CD8-positive, alpha-beta memory T cell (primary cell): ENCODE results near the gene LRRN4. TPM values are rescaled to one million over a fixed set of nuclear protein-coding genes. Genes with fewer than 3 reads are reported as not detected.

ENCODE experiments used
- CTCF ChIA-PET: fragments of 350-600 bp; sonication (Branson Sonifier 250); formaldehyde crosslinking; loops from one replicate; lab custom pipeline; 2021; ENCODE audit warnings: antibody characterized with exemption; lab: Charles Lee
- POLR2A ChIA-PET: fragments of 350-600 bp; sonication (Branson Sonifier 250); formaldehyde crosslinking; loops from one replicate; lab custom pipeline; 2021; ENCODE audit warnings: antibody characterized with exemption; lab: Charles Lee
- DNase-seq, 5 donors: peaks; one replicate each; pipeline versions ENCODE4 v3.0.0 to v3.0.0-alpha.2; 2020 to 2022; ENCODE audit warnings: mixed read lengths in 1 of 5
- H3K27ac ChIP-seq: one replicate; pipeline ENCODE4 v1.7.0; 2013; ENCODE audit warnings: low read depth, mild to moderate bottlenecking, low read length, moderate library complexity
- H3K27me3 ChIP-seq: 2 replicates; pipeline ENCODE4 v1.7.0; 2013; ENCODE audit warnings: low read length, mild to moderate bottlenecking; ENCODE audit not compliant: insufficient read depth, poor library complexity, severe bottlenecking
- H3K36me3 ChIP-seq: 2 replicates; pipeline ENCODE4 v1.7.0; 2013; ENCODE audit warnings: mild to moderate bottlenecking, low read length, moderate library complexity; ENCODE audit not compliant: insufficient read depth
- H3K4me1 ChIP-seq: 2 replicates; pipeline ENCODE4 v1.7.0; 2013; ENCODE audit warnings: mild to moderate bottlenecking, low read length, moderate library complexity; ENCODE audit not compliant: insufficient read depth
- H3K4me3 ChIP-seq: 2 replicates; pipeline ENCODE4 v1.7.0; 2013; ENCODE audit warnings: mild to moderate bottlenecking, low read length
- H3K9me3 ChIP-seq: 2 replicates; pipeline ENCODE4 v1.7.0; 2013; ENCODE audit warnings: mild to moderate bottlenecking, low read length
- H3K27ac Mint-ChIP-seq, 8 donors: one replicate each; pipeline ENCODE4 v1.8.0; 2020 to 2021; ENCODE audit warnings: mixed read lengths in 8 of 8, mild to moderate bottlenecking in 6 of 8, inconsistent platforms in 3 of 8, moderate library complexity in 3 of 8
- H3K27me3 Mint-ChIP-seq, 2 donors: one replicate each; pipeline ENCODE4 v1.8.0; 2020 to 2021; ENCODE audit warnings: mixed read lengths in 2 of 2, mild to moderate bottlenecking in 1 of 2, moderate library complexity in 1 of 2
- H3K36me3 Mint-ChIP-seq, 3 donors: one replicate each; pipeline ENCODE4 v1.8.0; 2020 to 2021; ENCODE audit warnings: mixed read lengths in 3 of 3, inconsistent platforms in 1 of 3, mild to moderate bottlenecking in 1 of 3
- H3K4me1 Mint-ChIP-seq, 3 donors: one replicate each; pipeline ENCODE4 v1.8.0; 2020 to 2021; ENCODE audit warnings: mixed read lengths in 3 of 3, inconsistent platforms in 1 of 3, mild to moderate bottlenecking in 1 of 3
- H3K4me3 Mint-ChIP-seq, 7 donors: one replicate each; pipeline ENCODE4 v1.8.0; 2020 to 2021; ENCODE audit warnings: mixed read lengths in 7 of 7, mild to moderate bottlenecking in 6 of 7, moderate library complexity in 4 of 7, inconsistent platforms in 2 of 7
- H3K9me3 Mint-ChIP-seq, 5 donors: one replicate each; pipeline ENCODE4 v1.8.0; 2020 to 2022; ENCODE audit warnings: mixed read lengths in 5 of 5, mild to moderate bottlenecking in 3 of 5, moderate library complexity in 2 of 5, inconsistent platforms in 1 of 5
- polyA plus RNA-seq: library from polyadenylated mRNA; unstranded; fragments of 300-500 nt; fragmentation: Illumina TruSeq; gene quantifications from one replicate; pipeline ENCODE4 v1.2.3, GENCODE V29; 2021
- total RNA-seq, 2 experiments: library from RNA; stranded (reverse); gene quantifications; one replicate each; pipeline ENCODE4 v1.2.3, GENCODE V29; 2021

Gene LRRN4
- total and polyA plus RNA-seq, 3 experiments from 2014 or later, result not detected

DNA sequence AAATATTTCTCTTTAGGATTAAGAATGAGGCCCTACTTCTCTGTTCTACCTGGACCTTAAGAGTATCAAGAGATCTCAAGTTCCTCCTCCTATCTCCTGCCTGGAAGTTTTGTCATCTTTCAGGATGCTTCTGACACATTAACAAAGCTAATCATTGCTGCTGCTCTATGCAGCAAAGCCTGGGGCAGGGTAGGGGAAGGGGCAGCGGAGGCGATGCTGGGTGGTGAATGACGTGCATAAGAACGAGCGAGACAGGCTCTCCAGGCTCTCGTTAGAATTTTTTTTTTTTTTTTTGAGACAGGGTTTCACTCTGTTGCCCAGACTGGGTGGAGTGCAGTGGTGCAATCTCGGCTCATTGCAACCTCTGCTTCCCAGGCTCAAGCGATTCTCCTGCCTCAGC, 37.8 kb upstream of the LRRN4 start:
- H3K4me3 ChIP-seq, result no peak overlapping the region
- no peaks in the 10 kb centered on the region for H3K9me3 ChIP-seq
- DNase-seq, result no peak
- H3K36me3 ChIP-seq, result no peaks in the 10 kb centered on the region
- H3K4me1 ChIP-seq, result no peaks in the 10 kb centered on the region
- Mint-ChIP-seq H3K4me1 (no peaks in the 10 kb centered on the region), H3K9me3 (no peaks in the 10 kb centered on the region), H3K27me3 (peaks cover 9 to 56% of the 10 kb centered on the region in 2 donors), H3K27ac (no peak overlapping the region), H3K36me3 (no peaks in the 10 kb centered on the region), H3K4me3 (no peak overlapping the region)
- POLR2A ChIA-PET, result no interaction called here
- CTCF ChIA-PET, result no interaction called here
- no peaks in the 10 kb centered on the region for H3K27me3 ChIP-seq
- no peak overlapping the region for H3K27ac ChIP-seq

DNA sequence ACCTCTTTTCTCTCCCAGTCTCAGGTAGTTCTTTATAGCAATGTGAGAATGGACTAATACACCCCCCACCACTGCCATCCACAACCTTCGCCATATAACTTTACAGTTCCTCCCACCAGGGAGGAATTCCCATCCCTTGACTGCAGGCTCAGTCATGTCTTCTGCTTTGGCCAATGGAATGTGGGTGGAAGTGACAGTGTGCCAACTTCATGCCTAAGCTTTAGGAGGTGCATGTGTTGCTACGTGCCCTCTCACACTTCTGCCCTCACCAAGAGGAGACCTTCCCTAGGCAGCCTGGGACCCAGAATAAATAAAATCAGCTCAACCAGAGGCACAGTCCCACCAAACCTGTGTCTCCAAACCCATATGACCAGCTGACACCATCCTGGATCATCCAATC, 33.0 kb upstream of the LRRN4 start:
- Histone ChIP-seq H3K27ac (no peak overlapping the region), H3K4me1 (no peaks in the 10 kb centered on the region), H3K9me3 (no peaks in the 10 kb centered on the region), H3K4me3 (no peak overlapping the region), H3K36me3 (no peaks in the 10 kb centered on the region), H3K27me3 (peaks cover 4% of the 10 kb centered on the region)
- H3K27ac Mint-ChIP-seq, result no peak overlapping the region
- no peak for DNase-seq
- ChIA-PET POLR2A (no interaction called here), CTCF (no interaction called here)
- no peaks in the 10 kb centered on the region for H3K36me3 Mint-ChIP-seq
- H3K4me1 Mint-ChIP-seq, result no peaks in the 10 kb centered on the region
- H3K9me3 Mint-ChIP-seq, result no peaks in the 10 kb centered on the region
- H3K27me3 Mint-ChIP-seq, result peaks cover 13 to 33% of the 10 kb centered on the region in 2 donors
- no peak overlapping the region for H3K4me3 Mint-ChIP-seq

DNA sequence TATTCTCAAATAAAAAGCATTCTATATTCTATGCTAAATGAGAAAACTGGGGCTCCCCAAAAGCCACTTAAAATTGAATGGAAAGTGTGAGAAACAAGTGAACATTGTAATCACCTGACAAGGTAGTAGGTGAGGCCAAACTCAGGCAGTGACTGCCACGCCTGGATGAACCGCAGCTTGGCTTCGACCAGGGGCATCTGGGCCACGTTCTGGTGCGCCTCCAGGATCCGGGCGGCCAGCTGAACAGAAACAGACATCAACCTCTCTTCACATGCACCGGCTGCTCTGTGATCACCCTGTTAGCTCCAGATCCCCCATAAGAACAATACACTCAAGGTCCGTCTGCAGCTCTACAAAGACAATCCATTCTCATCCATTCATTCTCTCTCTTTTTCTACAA, 30.1 kb upstream of the LRRN4 start:
- H3K9me3 Mint-ChIP-seq, result no peaks in the 10 kb centered on the region
- no peak overlapping the region for H3K27ac Mint-ChIP-seq
- no peaks in the 10 kb centered on the region for H3K36me3 Mint-ChIP-seq
- no peak overlapping the region for H3K4me3 Mint-ChIP-seq
- Histone ChIP-seq H3K4me3 (no peak overlapping the region), H3K36me3 (no peaks in the 10 kb centered on the region), H3K27ac (no peak overlapping the region), H3K9me3 (no peaks in the 10 kb centered on the region), H3K4me1 (no peaks in the 10 kb centered on the region), H3K27me3 (peaks cover 4% of the 10 kb centered on the region)
- DNase-seq, result no peak
- ChIA-PET POLR2A (no interaction called here), CTCF (interaction anchor here (1.4 kb wide), 1 partner anchor 556 kb away, joined by 4 read pairs; no protein-coding TSS in a partner anchor)
- H3K27me3 Mint-ChIP-seq, result peaks cover 12 to 32% of the 10 kb centered on the region in 2 donors
- no peaks in the 10 kb centered on the region for H3K4me1 Mint-ChIP-seq

DNA sequence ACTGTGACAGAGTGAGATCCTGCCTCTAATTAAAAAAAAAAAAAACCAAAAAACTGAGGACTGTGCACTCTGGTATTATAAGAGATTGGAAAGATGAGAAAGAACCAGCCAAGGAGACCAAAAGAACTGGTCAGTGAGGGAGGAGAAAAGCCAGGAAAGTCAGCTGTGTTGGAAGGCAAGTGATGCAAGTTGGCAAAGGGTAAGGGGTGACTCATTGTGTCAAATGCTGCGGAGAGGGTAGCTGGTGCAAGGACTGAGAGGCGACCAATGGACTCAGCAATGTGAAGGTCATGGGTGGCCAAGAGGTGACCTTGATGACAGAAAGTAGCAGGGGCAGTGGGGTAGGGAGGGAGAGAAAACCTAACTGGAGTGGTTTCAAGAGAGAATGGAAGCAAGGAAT, 27.4 kb upstream of the LRRN4 start:
- Histone ChIP-seq H3K4me3 (no peak overlapping the region), H3K9me3 (no peaks in the 10 kb centered on the region), H3K4me1 (no peaks in the 10 kb centered on the region), H3K27me3 (peaks cover 4% of the 10 kb centered on the region), H3K36me3 (no peaks in the 10 kb centered on the region), H3K27ac (no peak overlapping the region)
- no peaks in the 10 kb centered on the region for H3K9me3 Mint-ChIP-seq
- no peaks in the 10 kb centered on the region for H3K36me3 Mint-ChIP-seq
- no peak for DNase-seq
- H3K27ac Mint-ChIP-seq, result no peak overlapping the region
- H3K27me3 Mint-ChIP-seq, result peaks cover 8 to 31% of the 10 kb centered on the region in 2 donors
- CTCF ChIA-PET, result no interaction called here
- POLR2A ChIA-PET, result no interaction called here
- no peaks in the 10 kb centered on the region for H3K4me1 Mint-ChIP-seq
- H3K4me3 Mint-ChIP-seq, result no peak overlapping the region

DNA sequence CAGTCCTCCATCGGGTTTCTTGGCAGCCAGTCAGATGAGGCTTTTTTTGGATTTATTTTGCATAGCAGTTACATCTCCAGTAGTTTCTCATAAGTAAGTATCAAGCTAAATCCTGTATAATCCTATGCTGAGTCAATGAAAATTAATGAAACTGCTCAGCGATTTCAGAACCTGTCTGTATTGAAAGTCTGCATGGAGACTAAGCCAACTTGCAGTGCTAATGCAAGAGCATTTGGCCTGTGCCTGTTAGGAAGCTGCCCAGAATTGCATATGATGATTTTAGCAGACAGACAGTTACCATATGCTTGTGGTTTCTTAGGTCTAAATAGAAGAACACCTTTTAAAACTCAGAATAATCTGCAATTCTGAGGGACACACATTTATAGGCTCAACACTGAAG, 25.2 kb upstream of the LRRN4 start:
- Mint-ChIP-seq H3K9me3 (no peaks in the 10 kb centered on the region), H3K4me1 (no peaks in the 10 kb centered on the region), H3K27me3 (peaks cover 12 to 28% of the 10 kb centered on the region in 2 donors), H3K36me3 (no peaks in the 10 kb centered on the region), H3K27ac (no peak overlapping the region), H3K4me3 (no peak overlapping the region)
- H3K4me3 ChIP-seq, result no peak overlapping the region
- CTCF ChIA-PET, result interaction anchor here (7.0 kb wide), 1 partner anchor 550 kb away, joined by 37 read pairs; no protein-coding TSS in a partner anchor
- peaks cover 4% of the 10 kb centered on the region for H3K27me3 ChIP-seq
- no peaks in the 10 kb centered on the region for H3K9me3 ChIP-seq
- POLR2A ChIA-PET, result no interaction called here
- H3K4me1 ChIP-seq, result no peaks in the 10 kb centered on the region
- H3K27ac ChIP-seq, result no peak overlapping the region
- no peak for DNase-seq
- H3K36me3 ChIP-seq, result no peaks in the 10 kb centered on the region

DNA sequence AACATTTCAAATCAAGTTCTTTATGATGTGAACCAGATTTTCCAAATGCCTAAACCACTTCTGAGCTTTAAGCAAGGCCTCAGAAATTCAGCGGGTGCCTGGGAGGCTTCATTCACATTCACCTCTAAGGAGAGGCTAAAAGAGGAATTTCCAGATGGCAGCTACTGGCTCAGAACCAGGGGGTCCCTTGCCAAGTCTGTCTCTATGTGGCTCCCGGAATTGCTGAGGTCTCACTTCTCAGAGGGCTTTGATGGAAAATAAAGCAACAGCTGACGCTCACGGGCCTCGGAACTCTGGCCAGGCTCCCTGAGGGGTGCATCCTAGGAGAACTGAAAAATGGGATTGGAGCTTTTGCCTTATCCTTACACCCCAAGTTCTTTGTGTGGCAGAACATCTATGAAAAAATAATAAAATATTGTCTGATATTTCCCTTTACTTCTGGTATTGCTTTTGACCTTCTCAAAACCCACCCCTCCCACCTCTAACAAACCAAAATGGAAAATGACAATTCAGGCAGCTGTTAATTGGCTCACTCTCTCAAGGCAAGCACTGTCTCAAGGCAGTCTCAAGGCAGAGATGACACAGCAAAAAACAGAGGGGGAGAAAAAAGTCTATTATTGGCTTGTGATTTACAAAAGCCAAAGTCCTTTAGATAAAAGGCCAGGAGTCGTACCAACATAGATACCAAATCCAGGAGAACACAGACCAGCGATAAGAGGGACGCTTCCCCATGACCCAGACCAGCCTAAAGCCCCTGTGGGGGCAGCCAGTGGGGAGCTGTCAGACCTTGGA, 21.8 kb upstream of the LRRN4 start:
- Mint-ChIP-seq H3K9me3 (no peaks in the 10 kb centered on the region), H3K27ac (no peak overlapping the region), H3K4me1 (no peaks in the 10 kb centered on the region), H3K4me3 (no peak overlapping the region), H3K27me3 (peaks cover 9 to 13% of the 10 kb centered on the region in 2 donors), H3K36me3 (no peaks in the 10 kb centered on the region)
- Histone ChIP-seq H3K4me3 (no peak overlapping the region), H3K27me3 (no peaks in the 10 kb centered on the region), H3K27ac (no peak overlapping the region), H3K9me3 (no peaks in the 10 kb centered on the region), H3K4me1 (no peaks in the 10 kb centered on the region), H3K36me3 (no peaks in the 10 kb centered on the region)
- POLR2A ChIA-PET, result no interaction called here
- CTCF ChIA-PET, result interaction anchor here (7.0 kb wide), 1 partner anchor 547 kb away, joined by 37 read pairs; no protein-coding TSS in a partner anchor
- DNase-seq, result no peak

DNA sequence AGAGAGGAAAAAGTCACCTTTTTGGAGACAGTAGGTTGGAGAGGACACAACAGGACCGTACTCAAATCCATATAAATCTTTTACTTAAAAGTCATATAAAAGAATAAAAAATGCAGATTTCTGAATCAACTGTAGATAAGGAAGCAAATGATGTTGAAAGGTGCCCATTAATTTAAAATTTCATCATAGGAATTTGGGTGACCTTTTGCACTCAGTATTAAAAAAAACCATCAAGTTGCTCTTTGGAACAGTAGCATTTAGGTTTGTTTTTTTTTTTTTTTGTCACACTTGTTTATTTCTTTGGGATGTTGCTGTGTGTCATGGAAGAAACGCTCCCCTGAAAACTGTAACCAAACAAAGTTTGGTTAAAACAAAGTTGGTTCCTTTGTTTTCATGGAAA, 20.9 kb upstream of the LRRN4 start:
- CTCF ChIA-PET, result interaction anchor here (7.0 kb wide), 1 partner anchor 546 kb away, joined by 37 read pairs; no protein-coding TSS in a partner anchor
- DNase-seq, result no peak
- POLR2A ChIA-PET, result no interaction called here
- Histone ChIP-seq H3K9me3 (no peaks in the 10 kb centered on the region), H3K27ac (no peak overlapping the region), H3K4me3 (no peak overlapping the region), H3K27me3 (no peaks in the 10 kb centered on the region), H3K36me3 (no peaks in the 10 kb centered on the region), H3K4me1 (no peaks in the 10 kb centered on the region)
- Mint-ChIP-seq H3K36me3 (no peaks in the 10 kb centered on the region), H3K27ac (no peak overlapping the region), H3K27me3 (peaks cover 7 to 10% of the 10 kb centered on the region in 2 donors), H3K9me3 (no peaks in the 10 kb centered on the region), H3K4me1 (no peaks in the 10 kb centered on the region), H3K4me3 (no peak overlapping the region)

DNA sequence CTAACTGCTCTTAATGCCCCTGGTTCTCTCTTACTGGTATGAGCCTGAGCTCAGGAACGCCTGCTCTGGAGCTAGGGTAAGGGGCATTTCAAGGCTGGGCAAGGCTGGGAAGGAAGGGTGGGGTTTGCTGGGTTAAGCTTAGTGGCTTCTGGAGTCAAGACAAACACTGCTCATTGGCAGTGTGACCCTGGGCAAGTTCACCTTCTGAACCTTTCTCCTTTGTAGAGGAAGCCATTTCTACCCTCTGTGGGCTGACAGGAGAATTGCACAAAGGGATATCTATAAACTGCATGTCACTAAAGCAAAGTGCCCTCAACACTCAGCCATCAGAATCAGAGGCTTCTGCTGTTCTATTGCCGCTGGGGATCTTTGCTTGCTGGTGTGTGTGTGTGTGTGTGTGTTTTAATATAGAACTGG, 20.3 kb upstream of the LRRN4 start:
- CTCF ChIA-PET, result interaction anchor here (7.0 kb wide), 1 partner anchor 545 kb away, joined by 37 read pairs; no protein-coding TSS in a partner anchor
- POLR2A ChIA-PET, result no interaction called here
- H3K4me1 Mint-ChIP-seq, result no peaks in the 10 kb centered on the region

More for the DNA sequence above, 20.3 kb upstream of the LRRN4 start:
- peak overlapping the region in 1 of 8 donors; percentile 83 for H3K27ac Mint-ChIP-seq
- H3K9me3 Mint-ChIP-seq, result no peaks in the 10 kb centered on the region
- no peaks in the 10 kb centered on the region for H3K27me3 ChIP-seq
- H3K9me3 ChIP-seq, result no peaks in the 10 kb centered on the region
- peaks cover 4 to 8% of the 10 kb centered on the region in 2 donors for H3K27me3 Mint-ChIP-seq
- H3K4me1 ChIP-seq, result no peaks in the 10 kb centered on the region
- no peaks in the 10 kb centered on the region for H3K36me3 Mint-ChIP-seq
- H3K4me3 ChIP-seq, result no peak overlapping the region
- no peak overlapping the region for H3K4me3 Mint-ChIP-seq
- no peak overlapping the region for H3K27ac ChIP-seq
- no peak for DNase-seq
- H3K36me3 ChIP-seq, result no peaks in the 10 kb centered on the region
